SK-N-SH (cell line): ENCODE measurements around the gene ESPNL.

Experiments
- CTCF ChIP-seq: fragments of 200-600 bp; sonication (generic); IDR thresholded peaks from 2 replicates; pipeline ENCODE4 v1.6.1; 2017; ENCODE audit warnings: antibody characterized with exemption, mild to moderate bottlenecking, moderate library complexity
- MAX ChIP-seq: IDR thresholded peaks from 2 replicates; pipeline ENCODE4 v1.4.0; 2012; ENCODE audit warnings: low read depth
- RAD21 ChIP-seq: IDR thresholded peaks from 2 replicates; pipeline ENCODE4 v1.6.1; 2012; ENCODE audit warnings: mild to moderate bottlenecking, low read length

- TF ChIP-seq CTCF (no peak), MAX (no peak), RAD21 (no peak)
These were observed 1.9 kb upstream of the ESPNL start for GRCh38 chr2:238097988-238098871.
